VCaP (cell line): ENCODE measurements around the gene RIOK2.
"Not testable (repeated sequence)": the region's sequence is repeated elsewhere in the genome, so short reads cannot be mapped to it uniquely, and the experiment has no call there.

Experiments used
- H3K27ac ChIP-seq: fragments of 450-650 bp; 2 replicates; pipeline ENCODE4 v1.5.1; 2017
- TF ChIP-seq, protein P1 (sequence below): fragments of 450-650 bp; conservative IDR thresholded peaks from 2 replicates; pipeline ENCODE4 v1.5.1; 2017; ENCODE audit warnings: mild to moderate bottlenecking, moderate library complexity

The RIOK2 gene

DNA sequence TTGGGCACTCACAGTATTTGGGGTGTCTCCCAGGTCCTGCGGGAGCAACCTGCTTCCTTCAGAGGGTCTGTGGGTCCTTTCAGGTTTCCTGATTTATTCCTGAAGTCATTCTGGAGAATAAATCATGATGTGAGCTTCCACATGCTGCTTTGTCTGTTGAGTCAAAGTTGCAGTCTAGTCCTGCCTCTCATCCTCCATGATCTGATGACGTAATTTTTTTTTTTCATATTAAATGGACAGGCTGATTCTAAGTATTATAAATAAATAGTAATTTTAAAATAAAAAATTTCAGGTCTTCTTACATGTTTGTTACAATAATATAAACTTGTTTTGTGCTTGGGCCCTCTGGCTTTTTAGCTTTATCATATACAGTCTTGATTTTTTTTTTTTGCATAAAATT is 26.3 kb upstream of the RIOK2 start:
- H3K27ac ChIP-seq: no peak overlapping the region
- TF ChIP-seq, protein P1, sequence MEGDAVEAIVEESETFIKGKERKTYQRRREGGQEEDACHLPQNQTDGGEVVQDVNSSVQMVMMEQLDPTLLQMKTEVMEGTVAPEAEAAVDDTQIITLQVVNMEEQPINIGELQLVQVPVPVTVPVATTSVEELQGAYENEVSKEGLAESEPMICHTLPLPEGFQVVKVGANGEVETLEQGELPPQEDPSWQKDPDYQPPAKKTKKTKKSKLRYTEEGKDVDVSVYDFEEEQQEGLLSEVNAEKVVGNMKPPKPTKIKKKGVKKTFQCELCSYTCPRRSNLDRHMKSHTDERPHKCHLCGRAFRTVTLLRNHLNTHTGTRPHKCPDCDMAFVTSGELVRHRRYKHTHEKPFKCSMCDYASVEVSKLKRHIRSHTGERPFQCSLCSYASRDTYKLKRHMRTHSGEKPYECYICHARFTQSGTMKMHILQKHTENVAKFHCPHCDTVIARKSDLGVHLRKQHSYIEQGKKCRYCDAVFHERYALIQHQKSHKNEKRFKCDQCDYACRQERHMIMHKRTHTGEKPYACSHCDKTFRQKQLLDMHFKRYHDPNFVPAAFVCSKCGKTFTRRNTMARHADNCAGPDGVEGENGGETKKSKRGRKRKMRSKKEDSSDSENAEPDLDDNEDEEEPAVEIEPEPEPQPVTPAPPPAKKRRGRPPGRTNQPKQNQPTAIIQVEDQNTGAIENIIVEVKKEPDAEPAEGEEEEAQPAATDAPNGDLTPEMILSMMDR: no peak

DNA sequence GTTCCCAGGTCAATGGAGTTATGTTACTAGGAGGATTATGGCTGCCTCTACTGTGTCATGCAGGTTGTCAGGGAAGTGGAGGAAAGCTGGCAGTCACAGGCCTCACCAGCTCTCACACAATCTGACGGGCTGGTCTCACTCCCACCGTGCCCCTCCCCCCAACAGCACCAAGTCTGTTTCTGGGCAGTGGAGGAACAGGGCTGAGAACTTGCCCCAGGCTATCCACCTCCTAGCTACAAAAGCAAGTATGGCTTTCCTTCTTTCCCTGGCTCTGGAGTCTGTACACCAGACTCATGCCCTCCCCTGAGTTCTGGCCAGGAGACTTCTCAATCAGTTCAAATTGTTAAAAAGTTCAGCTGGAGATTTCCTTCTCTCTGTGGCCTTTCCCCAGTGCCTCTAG is 25.7 kb upstream of the RIOK2 start:
- TF ChIP-seq, protein P1: no peak
- no peak overlapping the region for H3K27ac ChIP-seq

DNA sequence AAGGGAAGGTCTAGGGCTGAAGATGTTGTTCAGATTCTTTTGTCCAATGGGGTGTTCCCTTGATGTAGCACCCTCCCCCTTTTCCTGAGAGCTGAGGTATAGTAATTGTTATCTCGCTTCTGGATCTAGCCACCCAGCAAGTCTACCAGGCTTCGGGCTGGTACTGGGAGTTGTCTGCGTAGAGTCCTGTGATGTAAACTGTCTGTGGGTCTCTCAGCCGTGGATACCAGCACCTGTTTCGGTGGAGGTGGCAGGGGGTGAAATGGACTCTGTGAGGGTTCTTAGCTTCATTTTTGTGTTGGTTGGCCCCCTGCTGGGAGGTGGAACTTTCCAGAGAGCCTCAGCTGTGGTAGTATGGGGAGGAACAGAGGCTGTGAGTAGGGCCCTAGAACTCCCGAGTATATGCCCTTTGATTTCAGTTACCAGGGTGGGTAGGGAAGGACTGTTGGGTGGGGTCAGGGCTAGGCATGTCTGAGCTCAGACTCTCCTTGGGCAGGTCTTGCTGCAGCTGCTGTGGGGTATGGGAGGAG is 25.2 kb upstream of the RIOK2 start:
- no peak overlapping the region for H3K27ac ChIP-seq
- TF ChIP-seq, protein P1: no peak

GRCh38 chr5:97194366-97194765 is 11.3 kb upstream of the RIOK2 start:
- TF ChIP-seq, protein P1: no peak
- H3K27ac ChIP-seq: no peak overlapping the region

GRCh38 chr5:97193355-97193688 is 10.3 kb upstream of the RIOK2 start:
- TF ChIP-seq, protein P1: no peak
- no peak overlapping the region for H3K27ac ChIP-seq

DNA sequence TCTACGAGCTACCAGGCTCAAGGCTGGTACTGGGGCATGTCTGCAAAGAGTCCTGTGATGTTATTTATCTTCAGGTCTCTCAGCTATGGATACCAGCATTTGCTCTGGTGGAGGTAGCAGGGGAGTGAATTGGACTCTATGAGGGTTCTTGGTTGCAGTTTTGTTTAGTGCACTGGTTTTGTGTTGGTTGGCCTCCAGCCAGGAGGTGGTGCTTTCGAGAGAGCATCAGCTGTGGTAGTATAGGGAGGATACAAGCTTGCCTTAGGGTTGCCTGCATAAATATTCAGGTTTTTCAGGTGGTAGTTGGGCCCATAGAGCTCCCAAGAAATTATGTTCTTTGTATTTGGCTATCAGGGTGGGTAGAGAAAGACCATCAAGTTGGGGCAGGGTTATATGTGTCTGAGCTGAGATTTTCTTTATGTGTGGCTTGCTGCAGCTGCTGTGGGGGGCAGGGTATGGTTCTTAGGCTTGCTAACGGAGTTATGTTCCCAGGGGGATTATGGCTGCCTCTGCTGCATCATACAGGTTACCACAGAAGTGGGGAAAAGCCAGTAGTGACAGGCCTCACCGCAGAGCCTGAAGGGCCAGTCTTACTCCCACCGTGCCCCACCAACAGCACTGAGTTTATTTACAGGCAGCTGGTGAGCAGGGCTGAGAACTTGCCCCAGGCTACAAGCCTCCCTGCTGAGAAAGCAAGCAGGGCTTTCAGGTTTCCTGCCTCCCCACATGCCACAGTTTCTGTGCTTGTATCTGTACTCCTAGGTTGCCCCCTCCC is 9.7 kb upstream of the RIOK2 start:
- TF ChIP-seq, protein P1: no peak
- no peak overlapping the region for H3K27ac ChIP-seq

- TF ChIP-seq, protein P1: no peak
- no peak overlapping the region for H3K27ac ChIP-seq
These were observed 8.8 kb upstream of the RIOK2 start for GRCh38 chr5:97191893-97192292.

- H3K27ac ChIP-seq: not testable (repeated sequence)
These were observed 6.5 kb upstream of the RIOK2 start for GRCh38 chr5:97189523-97189922.
